K562 (cell line): Measurements from ENCODE around the gene ZC3H6. TPM values are rescaled to one million over a fixed set of nuclear protein-coding genes. Genes with fewer than 3 reads are reported as not detected.

Experiments used
- ATF7 ChIP-seq: fragments of 450-650 bp; IDR thresholded peaks from 2 replicates; pipeline ENCODE4 v1.7.1; 2014; ENCODE audit warnings: mild to moderate bottlenecking, moderate library complexity
- BRCA1 ChIP-seq, 2 experiments: fragments of 450-650 bp in 1 of 2; sonication (generic) in 1 of 2; formaldehyde crosslinking in 1 of 2; IDR thresholded peaks; 2 replicates each; pipeline versions ENCODE4 v1.5.0 to v1.6.1; 2017 to 2020; ENCODE audit warnings: mild to moderate bottlenecking in 1 of 2, missing genetic modification reagents in 1 of 2
- CGGBP1 ChIP-seq: fragments of 250-450 bp; sonication (Bioruptor Pico); IDR thresholded peaks from 2 replicates; pipeline ENCODE4 v1.9.0; 2021; ENCODE audit warnings: mild to moderate bottlenecking
- CTBP1 ChIP-seq: fragments of 450-650 bp; IDR thresholded peaks from 2 replicates; pipeline ENCODE4 v1.6.1; 2016; ENCODE audit warnings: borderline replicate concordance
- ELF1 ChIP-seq: fragments of 200-800 bp; sonication (Bioruptor generic); IDR thresholded peaks from 2 replicates; pipeline ENCODE4 v1.6.1; 2016; ENCODE audit warnings: missing genetic modification characterization, missing compliant biosample characterization
- EZH2 ChIP-seq: IDR thresholded peaks from 2 replicates; pipeline ENCODE4 v1.6.1; 2012; ENCODE audit warnings: low read depth, mild to moderate bottlenecking, inconsistent platforms, low read length, borderline replicate concordance
- FOXP4 ChIP-seq: sonication (generic); formaldehyde crosslinking; IDR thresholded peaks from 2 replicates; pipeline ENCODE4 v1.8.0; 2022; ENCODE audit warnings: mild to moderate bottlenecking, missing genetic modification reagents, borderline replicate concordance
- GTF2A2 ChIP-seq: IDR thresholded peaks from 2 replicates; pipeline ENCODE4 v1.6.1; 2016; ENCODE audit warnings: mild to moderate bottlenecking, missing genetic modification characterization, missing compliant biosample characterization
- HDAC1 ChIP-seq, 2 experiments: fragments of 450-650 bp; IDR thresholded peaks; 2 replicates each; pipeline ENCODE4 v1.6.1; 2016 to 2017; ENCODE audit warnings: inconsistent platforms in 1 of 2, mild to moderate bottlenecking in 1 of 2, moderate library complexity in 1 of 2
- IRF1 ChIP-seq: sonication (generic); formaldehyde crosslinking; IDR thresholded peaks from 2 replicates; pipeline ENCODE4 v1.8.0; 2022; ENCODE audit warnings: missing genetic modification reagents, mild to moderate bottlenecking, borderline replicate concordance
- MAFG ChIP-seq: fragments of 450-650 bp; conservative IDR thresholded peaks from 2 replicates; pipeline ENCODE4 v1.6.1; 2016; ENCODE audit warnings: missing genetic modification characterization, missing compliant biosample characterization
- MNT ChIP-seq, 2 experiments: fragments of 450-650 bp; conservative IDR thresholded peaks; 2 replicates each; pipeline ENCODE4 v1.6.1; 2017; ENCODE audit warnings: mild to moderate bottlenecking in 2 of 2, moderate library complexity in 2 of 2
- MTA2 ChIP-seq: fragments of 450-650 bp; IDR thresholded peaks from 2 replicates; pipeline ENCODE4 v1.6.1; 2016; ENCODE audit warnings: low read depth
- NFATC3 ChIP-seq: fragments of 450-650 bp; IDR thresholded peaks from 2 replicates; pipeline ENCODE4 v1.6.1; 2017; ENCODE audit warnings: mild to moderate bottlenecking
- PML ChIP-seq: IDR thresholded peaks from 2 replicates; pipeline ENCODE4 v1.6.1; 2012; ENCODE audit warnings: low read length, inconsistent platforms
- POLR2G ChIP-seq: fragments of 200-400 bp; formaldehyde crosslinking; IDR thresholded peaks from 2 replicates; pipeline ENCODE4 v1.6.1; 2017; ENCODE audit warnings: low read depth, mild to moderate bottlenecking, antibody characterized with exemption, low read length, moderate library complexity
- RUNX1 ChIP-seq: sonication (generic); IDR thresholded peaks from 2 replicates; pipeline ENCODE4 v1.6.1; 2016; ENCODE audit warnings: antibody characterized with exemption, low read depth
- SAFB ChIP-seq: fragments of 200-400 bp; formaldehyde crosslinking; IDR thresholded peaks from 2 replicates; pipeline ENCODE4 v1.6.1; 2017; ENCODE audit warnings: low read depth, low read length, borderline replicate concordance
- TBL1XR1 ChIP-seq, 2 experiments: IDR thresholded peaks; 2 replicates each; pipeline ENCODE4 v1.6.1; 2012; ENCODE audit warnings: improper control_type of control experiment in 2 of 2, low read length in 2 of 2, mild to moderate bottlenecking in 1 of 2
- THRB ChIP-seq: fragments of 450-650 bp; formaldehyde crosslinking; conservative IDR thresholded peaks from 2 replicates; pipeline ENCODE4 v1.4.0; 2022; ENCODE audit warnings: mild to moderate bottlenecking, missing genetic modification characterization
- TRIM28 ChIP-seq: fragments of 450-650 bp; IDR thresholded peaks from 2 replicates; pipeline ENCODE4 v1.6.1; 2017
- ZFPM2 ChIP-seq: fragments of 250-450 bp; sonication (Bioruptor Pico); IDR thresholded peaks from 2 replicates; pipeline ENCODE4 v1.5.1; 2022; ENCODE audit warnings: mild to moderate bottlenecking
- ZNF253 ChIP-seq: fragments of 250-450 bp; sonication (Bioruptor Pico); conservative IDR thresholded peaks from 2 replicates; pipeline ENCODE4 v1.6.1; 2021; ENCODE audit warnings: mild to moderate bottlenecking
- ZNF347 ChIP-seq: fragments of 450-650 bp; formaldehyde crosslinking; IDR thresholded peaks from 2 replicates; pipeline ENCODE4 v1.4.0; 2020; ENCODE audit warnings: low read depth, mild to moderate bottlenecking, moderate library complexity
- ZNF696 ChIP-seq: fragments of 250-450 bp; sonication (Bioruptor Pico); conservative IDR thresholded peaks from 2 replicates; pipeline ENCODE4 v1.4.0; 2020; ENCODE audit warnings: mild to moderate bottlenecking, moderate library complexity
- polyA plus RNA-seq, 8 experiments: library from polyadenylated mRNA; depleted of rRNA in 4 of 8; stranded (reverse) in 5 of 8; unstranded in 3 of 8; fragments of >200 nt; fragmentation: Nextera tagmentation in 2 of 8; fragmentation: Illumina TruSeq in 1 of 8; extraction: Ambion mirVana in 2 of 8; extraction: Trizol in 1 of 8; gene quantifications; 2 replicates each; pipeline versions ENCODE4 v1.2.1 to v1.2.3, GENCODE V29; 2011 to 2014; ENCODE audit warnings: inconsistent platforms in 1 of 8, missing spikeins in 1 of 8
- total RNA-seq, 7 experiments: library from RNA; depleted of rRNA in 6 of 7; stranded (reverse); fragments of >200 nt in 6 of 7; fragmentation: Illumina TruSeq in 2 of 7; extraction: Trizol in 2 of 7; gene quantifications; 2 replicates each; pipeline versions ENCODE4 v1.2.1 to v1.2.3, GENCODE V29; 2011 to 2021; ENCODE audit warnings: low replicate concordance in 1 of 7

The ZC3H6 gene
- total and polyA plus RNA-seq, 9 of the 15 experiments (the other 6 are each of a cell fraction or from before 2014, with no cell fraction given) = 0.45 to 1.9 (median 1.5) TPM

GRCh38 chr2:112272669-112273068 lies 2.7 kb upstream of the ZC3H6 start (continued):
- TF ChIP-seq ELF1 (no peak), ZNF347 (CRISPR knock-in tag) (0 out of 2 replicates have a peak, but pooled peaks have one; percentile 25), ATF7 (peak; percentile 36), POLR2G (no peak), ZFPM2 (CRISPR knock-in tag) (no peak), RUNX1 (no peak), ZNF696 (CRISPR knock-in tag) (no peak), PML (no peak), HDAC1 (IDR thresholded peaks at IDR 0.05) (no peak), THRB (CRISPR knock-in tag) (no peak), FOXP4 (CRISPR knock-in tag) (no peak), CGGBP1 (CRISPR knock-in tag) (no peak), SAFB (no peak), MTA2 (peak; percentile 50), ZNF253 (CRISPR knock-in tag) (no peak), EZH2 (no peak), GTF2A2 (tag) (no peak), NFATC3 (no peak), MNT (conservative IDR thresholded peaks at IDR 0.05) (no peak; a peak in 1 of 4 replicates), TRIM28 (no peak), CTBP1 (peak; percentile 34; the same call in 1 of the 2 replicates), MAFG (tag) (peak; percentile 59), BRCA1 (IDR thresholded peaks at IDR 0.05) (no peak), BRCA1 (CRISPR knock-in tag; IDR thresholded peaks at IDR 0.05) (no peak), TBL1XR1 (IDR thresholded peaks at IDR 0.05; ENCODE audit: low read length in 2 of 2) (0 out of 4 replicates have a peak, but pooled peaks of 1 of the 2 experiments have one; percentile 59), IRF1 (CRISPR knock-in tag) (no peak)
